Stimulated activated CD4-positive, alpha-beta T cell treated with anti-CD3 and anti-CD28 coated beads, Interleukin-2, amount 100 ng/mL, for 4 hours (primary cell): ENCODE measurements around the gene EQTN.

ENCODE experiments used
- DNase-seq: peaks from one replicate; pipeline ENCODE4 v3.0.0-alpha.2; 2020; ENCODE audit warnings: low read depth

Gene EQTN

GRCh38 chr9:27297050-27297449, at the start of gene EQTN:
EQTN (minus strand) TSS chr9:27297150; CDS start chr9:27297055, 95 bp downstream.
- DNase-seq: no peak

- DNase-seq: no peak
These were observed 47.8 kb upstream of the EQTN start for GRCh38 chr9:27344776-27345175.

DNA sequence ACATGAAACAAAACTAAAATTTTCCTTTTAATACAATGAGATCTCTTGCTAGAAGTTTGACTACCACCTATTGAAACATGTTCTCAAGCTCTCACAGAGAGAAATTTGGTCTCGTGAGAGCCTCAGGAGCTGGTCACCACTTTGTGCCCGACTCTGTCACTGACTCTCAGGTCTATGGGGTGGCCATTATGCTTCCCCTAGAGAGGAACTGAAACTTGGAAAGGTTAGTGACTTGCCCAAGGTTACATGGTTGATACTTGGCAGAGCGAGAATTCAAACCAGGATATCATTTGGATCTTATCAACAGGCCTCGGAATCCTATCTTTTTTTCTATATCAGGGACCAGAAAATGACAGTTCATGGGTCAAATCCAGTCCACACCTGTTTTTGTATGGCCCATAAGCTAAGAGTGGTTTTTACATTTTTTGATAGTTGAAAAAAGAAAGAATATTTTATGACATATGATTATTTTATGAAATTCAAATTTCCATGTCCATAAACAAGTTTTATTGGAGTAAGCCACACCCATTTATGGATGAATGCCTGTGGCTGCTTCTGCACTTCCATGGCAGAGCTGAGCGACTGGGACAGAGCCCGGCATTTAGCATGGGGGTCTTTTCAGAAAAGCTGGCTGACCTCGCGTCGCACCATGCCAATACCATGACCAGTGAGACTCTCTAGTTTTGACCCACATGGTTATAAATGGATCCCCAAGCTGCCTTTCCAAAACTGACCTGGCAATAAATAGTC, 44.8 kb upstream of the EQTN start:
- DNase-seq: no peak

GRCh38 chr9:27340961-27341511, 44.1 kb upstream of the EQTN start:
- no peak for DNase-seq

- DNase-seq: no peak
These were observed 43.3 kb upstream of the EQTN start for GRCh38 chr9:27340285-27340674.

DNA sequence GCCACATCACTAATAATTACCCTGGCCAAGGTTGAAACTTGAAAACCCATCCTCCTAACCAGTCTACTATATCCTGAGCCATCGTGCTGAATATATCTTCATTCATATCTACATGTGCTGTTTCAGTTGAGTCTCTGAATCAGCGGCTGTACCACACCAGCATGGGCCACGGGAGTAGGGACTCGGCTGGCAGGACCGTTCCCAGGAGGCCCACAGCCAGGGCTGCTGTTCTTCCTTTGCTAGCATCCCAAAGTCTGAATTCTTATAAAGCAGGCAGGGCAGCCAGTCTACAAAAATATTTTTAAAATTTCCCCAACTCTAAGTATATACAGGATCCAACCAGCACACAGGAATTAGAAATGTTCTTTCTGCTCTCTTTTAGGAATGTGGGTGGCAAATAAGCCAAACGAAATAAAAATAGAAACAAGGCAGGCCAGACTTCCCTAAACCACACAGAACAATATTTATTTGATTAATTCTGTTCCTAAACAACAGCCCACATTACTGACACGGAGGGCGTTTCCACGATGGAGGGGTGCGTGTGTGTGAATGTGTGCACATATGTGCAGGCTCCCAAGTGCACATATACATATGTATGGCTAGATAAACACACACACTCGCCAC, 42.8 kb upstream of the EQTN start:
- no peak for DNase-seq

- no peak for DNase-seq
These were observed 41.6 kb upstream of the EQTN start for GRCh38 chr9:27338527-27338903.

DNA sequence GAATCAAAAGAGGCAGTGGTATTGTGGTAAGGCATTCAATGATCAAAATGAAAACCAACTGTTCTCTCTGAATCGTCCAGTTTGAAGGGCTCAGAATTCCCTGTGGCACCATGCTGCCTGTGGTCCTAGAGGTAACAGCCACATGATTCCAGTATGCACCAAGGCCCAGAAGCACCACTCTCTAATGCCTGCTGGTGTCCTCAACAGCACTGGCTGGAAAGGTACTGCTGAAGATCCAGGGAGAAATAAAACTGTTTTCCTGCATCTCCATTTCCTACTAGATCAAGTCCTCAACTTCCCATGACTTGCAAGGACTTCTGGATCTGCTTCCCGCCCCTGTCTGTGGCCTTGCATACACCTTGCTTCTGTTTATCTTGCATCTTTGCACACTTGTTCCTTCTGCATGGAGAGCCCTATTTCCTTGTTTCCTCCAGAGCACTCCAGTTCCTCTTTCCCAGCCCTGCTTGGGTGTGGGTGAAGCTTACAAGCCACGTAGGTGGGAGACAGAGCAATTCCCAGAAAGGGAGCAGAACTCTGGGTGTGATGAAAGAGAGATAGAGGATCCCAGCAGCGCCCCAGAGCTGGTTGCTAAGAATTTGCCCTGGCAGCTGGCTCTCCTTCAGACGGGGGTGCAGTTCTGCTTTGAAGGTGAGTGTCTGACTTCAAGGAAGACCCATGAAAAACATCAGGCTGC, 41.0 kb upstream of the EQTN start:
- DNase-seq: no peak

GRCh38 chr9:27337236-27337635, 40.3 kb upstream of the EQTN start:
- DNase-seq: no peak

- DNase-seq: no peak
These were observed 39.9 kb upstream of the EQTN start for GRCh38 chr9:27336829-27337228.

DNA sequence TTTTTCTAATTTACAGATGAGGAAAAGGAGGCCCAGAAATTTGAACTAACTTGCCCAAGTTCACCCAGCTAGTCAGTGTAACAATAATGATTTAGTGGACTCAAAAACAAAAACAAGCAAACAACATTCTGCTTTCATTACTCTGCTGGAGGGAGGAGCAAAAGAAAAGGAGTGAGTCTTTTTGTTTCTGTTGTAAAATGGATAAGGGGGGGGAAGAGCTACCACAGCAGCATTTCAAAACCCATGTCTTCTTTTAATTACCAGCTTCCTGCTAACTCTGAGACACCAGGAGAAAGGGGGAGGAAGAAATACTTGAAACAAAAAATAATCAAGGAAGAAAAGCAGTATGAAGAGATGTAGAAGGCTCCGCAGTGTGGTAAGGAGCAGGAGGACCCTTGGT, 39.2 kb upstream of the EQTN start:
- DNase-seq: no peak

DNA sequence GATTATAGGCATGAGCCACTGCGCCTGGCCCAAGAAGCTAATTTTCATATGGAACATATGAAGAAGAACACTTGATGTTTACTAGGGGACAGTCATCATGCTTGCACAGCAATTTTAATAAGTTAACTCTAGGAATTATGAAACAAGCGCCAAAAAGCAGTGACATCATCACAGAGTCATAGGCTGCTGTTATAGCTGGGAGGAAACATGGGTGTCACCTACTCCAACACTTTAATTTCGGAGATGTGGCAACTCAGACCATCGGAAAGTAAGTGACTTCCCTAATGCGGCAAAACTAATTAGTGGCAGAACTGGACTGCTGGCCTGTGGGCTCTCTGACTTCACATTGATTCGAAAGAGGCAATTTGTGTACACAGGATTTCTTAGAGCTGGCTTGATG, 38.1 kb upstream of the EQTN start:
- no peak for DNase-seq

GRCh38 chr9:27333241-27334052, 36.5 kb upstream of the EQTN start:
- peak; percentile 23 for DNase-seq

GRCh38 chr9:27331393-27331792, 34.4 kb upstream of the EQTN start:
- DNase-seq: no peak

DNA sequence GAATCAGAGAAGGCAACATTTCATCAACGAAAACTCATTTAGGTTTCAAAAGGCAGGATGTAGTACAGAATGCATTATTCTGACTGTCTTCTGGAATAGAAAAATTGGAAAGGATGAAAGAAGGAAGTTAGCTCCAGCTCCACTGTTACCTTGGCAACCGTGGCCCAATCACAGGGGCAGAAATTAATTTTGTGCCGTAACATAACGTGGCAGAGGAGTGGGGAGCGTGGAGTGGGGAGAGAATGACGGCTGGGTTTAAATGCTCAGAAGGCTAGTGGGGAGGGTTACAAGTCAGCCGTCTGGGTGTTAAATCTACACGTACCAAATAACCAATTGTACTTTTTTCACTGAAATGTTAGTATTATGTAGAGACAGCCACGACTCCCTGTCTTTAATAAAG, 32.3 kb upstream of the EQTN start:
- no peak for DNase-seq

- DNase-seq: no peak
These were observed 31.5 kb upstream of the EQTN start for GRCh38 chr9:27328483-27328882.

DNA sequence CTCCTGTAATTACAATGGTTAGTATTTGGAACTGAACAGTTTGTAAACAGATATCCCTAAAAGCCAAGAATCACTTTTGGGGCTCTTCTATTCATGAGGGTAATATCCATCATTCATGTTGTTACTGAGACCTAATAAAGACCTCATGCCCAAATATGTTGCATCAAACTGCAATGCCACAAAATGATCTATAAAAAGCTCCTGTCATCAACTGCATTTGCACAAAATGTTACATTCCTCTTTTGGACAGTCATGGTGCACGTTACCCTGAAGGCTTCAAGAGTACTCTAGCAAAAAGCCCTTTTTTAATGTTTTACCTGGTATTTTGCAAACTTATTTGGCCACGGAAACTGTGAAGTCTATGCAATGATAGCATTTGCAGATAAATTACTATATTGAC, 14.2 kb upstream of the EQTN start:
- DNase-seq: no peak

GRCh38 chr9:27310582-27310981, 13.6 kb upstream of the EQTN start:
- DNase-seq: no peak

DNA sequence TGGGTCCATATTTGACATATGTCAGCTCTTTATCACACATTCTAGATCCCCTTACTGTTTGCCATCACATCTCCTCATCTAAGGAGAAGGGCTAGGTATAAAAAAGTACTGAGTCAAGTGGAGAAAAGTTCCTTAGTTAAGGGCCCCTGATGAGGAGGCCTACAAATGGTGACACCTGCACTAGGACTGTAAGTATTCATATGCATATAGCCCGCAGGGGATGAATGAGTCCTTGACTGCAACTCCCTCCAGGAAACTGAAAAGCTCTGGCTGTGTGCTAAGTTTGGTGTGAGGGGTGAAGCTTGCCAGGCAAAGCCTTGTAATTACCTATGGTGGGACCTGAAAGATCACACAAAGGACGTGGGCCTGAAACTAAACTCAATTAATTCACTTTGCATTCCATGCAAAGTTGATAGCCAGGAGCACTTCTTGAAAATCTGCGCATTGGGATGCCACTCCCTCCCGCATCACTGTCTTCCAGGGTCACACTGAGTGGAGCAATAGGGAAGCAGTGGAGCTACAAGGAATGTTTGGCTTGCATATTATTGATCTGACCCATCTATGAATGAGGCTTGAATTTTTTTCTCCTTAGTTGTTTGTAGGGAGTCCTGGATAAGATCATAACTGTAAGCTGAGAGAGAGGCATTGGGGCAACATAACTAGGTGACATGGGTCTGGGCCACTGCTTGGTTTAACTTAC, 11.9 kb upstream of the EQTN start:
- no peak for DNase-seq

DNA sequence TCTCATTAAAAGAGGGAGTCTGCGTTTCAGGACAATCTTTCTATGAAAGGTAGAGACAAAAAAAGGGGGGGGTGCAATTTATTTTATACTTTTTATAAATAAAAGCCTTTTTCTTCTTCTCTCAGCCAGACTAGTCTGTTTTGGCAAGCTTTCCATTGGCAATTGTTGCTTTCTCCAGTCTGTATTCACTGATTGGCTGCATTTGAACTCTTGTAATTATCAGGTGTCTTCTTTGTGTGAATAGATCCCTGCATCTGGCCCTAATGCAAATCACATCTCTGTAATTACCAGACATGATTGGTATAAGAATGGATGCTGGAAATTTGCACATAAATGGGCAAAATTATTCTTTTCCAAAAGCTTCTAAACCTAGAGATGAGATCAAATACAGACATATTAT, 7.6 kb upstream of the EQTN start:
- DNase-seq: no peak

- DNase-seq: no peak
These were observed 6.3 kb upstream of the EQTN start for GRCh38 chr9:27303219-27303618.

DNA sequence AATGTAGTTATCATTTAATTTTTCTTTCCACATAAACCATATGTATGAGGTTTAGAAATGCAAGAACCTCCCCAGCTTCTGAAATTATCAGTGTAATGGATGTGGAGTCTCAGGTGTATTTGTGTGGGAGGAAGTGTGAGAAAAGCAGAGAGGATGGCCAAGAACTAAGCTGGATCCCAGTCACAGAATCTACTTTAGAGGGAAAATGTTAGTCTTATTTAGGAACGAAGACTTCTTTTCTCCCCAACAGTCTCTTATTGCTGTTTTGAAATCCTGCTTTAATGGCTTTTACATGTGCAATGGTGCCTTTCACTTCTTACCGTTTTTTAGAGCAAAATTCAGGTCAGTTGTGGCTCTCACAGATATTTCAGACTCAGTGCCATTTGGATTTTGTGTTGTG, 3.0 kb downstream of the EQTN start:
- DNase-seq: no peak
